Astrocyte of the spinal cord (primary cell): ENCODE data around the gene PCSK5.

Experiments used
- DNase-seq: peaks from one replicate; pipeline ENCODE4 v3.0.0; 2011; ENCODE audit warnings: low read depth, low spot score
- H3K4me3 ChIP-seq: 2 replicates; pipeline ENCODE4 v1.5.1; 2011; ENCODE audit warnings: low read depth, mild to moderate bottlenecking, low read length, moderate library complexity
- in situ Hi-C: cut with HindIII; loops from 2 replicates; pipeline ENCODE4 v1.10.0; 2017; ENCODE audit warnings: low sequenced_read_pairs
- TF ChIP-seq, protein P1 (sequence below): IDR thresholded peaks from 2 replicates; pipeline ENCODE4 v1.5.1; 2012; ENCODE audit warnings: low read depth, mild to moderate bottlenecking, low read length, inconsistent platforms

Gene PCSK5

DNA sequence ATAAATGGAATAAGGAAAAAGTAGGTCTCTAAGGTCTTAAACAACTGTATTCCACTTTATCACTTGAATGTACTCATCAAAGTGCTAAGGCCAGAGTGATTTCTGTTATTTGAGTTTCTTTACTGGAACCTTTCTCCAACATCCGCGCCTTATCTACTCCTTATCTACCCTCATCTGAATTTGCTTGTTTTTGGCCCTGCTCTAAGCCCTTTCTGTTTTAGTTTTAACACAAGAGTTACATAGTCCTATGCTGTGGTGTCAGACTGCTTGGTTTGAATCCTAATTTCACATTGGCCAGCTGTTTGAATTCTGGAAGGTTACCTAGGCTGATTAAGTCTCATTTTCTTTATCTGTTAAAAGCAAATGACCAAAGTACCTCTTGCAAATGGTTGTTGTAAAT lies 128.3 kb downstream of the PCSK5 start:
- no peak for DNase-seq
- TF ChIP-seq, protein P1, sequence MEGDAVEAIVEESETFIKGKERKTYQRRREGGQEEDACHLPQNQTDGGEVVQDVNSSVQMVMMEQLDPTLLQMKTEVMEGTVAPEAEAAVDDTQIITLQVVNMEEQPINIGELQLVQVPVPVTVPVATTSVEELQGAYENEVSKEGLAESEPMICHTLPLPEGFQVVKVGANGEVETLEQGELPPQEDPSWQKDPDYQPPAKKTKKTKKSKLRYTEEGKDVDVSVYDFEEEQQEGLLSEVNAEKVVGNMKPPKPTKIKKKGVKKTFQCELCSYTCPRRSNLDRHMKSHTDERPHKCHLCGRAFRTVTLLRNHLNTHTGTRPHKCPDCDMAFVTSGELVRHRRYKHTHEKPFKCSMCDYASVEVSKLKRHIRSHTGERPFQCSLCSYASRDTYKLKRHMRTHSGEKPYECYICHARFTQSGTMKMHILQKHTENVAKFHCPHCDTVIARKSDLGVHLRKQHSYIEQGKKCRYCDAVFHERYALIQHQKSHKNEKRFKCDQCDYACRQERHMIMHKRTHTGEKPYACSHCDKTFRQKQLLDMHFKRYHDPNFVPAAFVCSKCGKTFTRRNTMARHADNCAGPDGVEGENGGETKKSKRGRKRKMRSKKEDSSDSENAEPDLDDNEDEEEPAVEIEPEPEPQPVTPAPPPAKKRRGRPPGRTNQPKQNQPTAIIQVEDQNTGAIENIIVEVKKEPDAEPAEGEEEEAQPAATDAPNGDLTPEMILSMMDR = no peak
- H3K4me3 ChIP-seq = no peak overlapping the region
- in situ Hi-C loops = no loop called here

DNA sequence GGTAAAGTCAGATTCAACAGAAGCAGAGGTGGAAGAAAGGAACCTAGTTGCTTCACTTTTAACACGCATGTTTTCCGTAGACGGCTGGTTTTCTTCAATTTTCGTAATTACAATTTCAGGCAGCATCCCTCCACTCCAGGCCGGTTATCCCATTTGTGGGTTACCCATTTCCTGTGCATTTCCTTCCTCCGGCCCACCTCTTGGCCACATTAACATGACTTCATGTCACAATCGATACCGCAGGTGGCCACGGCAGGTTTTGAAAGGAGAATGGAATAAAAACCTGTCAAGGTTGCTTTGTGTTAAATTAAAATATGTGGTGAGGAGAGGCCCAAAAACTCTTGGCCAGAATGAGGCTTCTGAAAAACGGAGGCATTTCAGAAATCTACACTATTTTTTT lies 130.2 kb downstream of the PCSK5 start:
- TF ChIP-seq, protein P1 = no peak
- DNase-seq = no peak
- in situ Hi-C loops = no loop called here
- no peak overlapping the region for H3K4me3 ChIP-seq

DNA sequence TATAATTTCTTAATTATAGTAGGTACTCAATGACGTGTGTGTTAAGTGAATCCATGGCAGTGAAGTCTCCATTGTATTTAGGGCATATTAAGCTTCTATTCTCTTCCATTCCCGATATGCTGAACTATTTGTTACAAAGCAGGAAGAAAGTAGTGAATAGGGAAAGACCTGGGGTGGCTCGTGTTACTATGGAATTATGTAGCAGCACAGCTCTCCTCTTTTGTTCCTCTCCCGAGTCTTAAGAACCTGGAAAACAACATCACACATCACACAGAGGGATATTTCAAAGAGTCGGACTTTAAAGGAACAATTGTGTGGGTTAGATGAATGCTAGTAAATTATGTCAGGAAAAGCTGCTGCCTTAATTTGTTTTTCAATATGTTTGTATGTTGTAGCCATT lies 131.8 kb downstream of the PCSK5 start:
- DNase-seq = no peak
- TF ChIP-seq, protein P1 = no peak
- in situ Hi-C loops = no loop called here
- no peak overlapping the region for H3K4me3 ChIP-seq

DNA sequence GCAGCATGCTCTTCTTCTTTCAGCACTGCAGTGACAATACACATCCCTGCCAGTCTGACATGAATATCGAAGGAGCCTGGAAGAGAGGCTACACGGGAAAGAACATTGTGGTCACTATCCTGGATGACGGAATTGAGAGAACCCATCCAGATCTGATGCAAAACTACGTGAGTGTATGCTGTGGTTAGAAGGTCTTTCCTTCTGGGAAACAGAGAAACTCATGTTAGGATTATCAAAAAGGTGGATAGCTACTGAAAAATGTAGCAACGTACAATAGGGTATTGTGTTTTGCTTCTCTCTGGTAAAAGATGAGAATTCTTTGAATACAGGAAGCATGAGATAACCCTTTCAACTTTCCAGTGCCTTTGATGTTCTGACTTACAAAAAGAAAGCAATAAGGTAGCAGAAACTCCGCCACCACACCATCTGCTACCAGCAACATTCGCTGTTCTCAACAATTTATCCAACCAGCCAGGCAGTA lies 133.3 kb downstream of the PCSK5 start:
- H3K4me3 ChIP-seq = no peak overlapping the region
- DNase-seq = peak; percentile 63
- in situ Hi-C loops = no loop called here
- TF ChIP-seq, protein P1 = no peak

DNA sequence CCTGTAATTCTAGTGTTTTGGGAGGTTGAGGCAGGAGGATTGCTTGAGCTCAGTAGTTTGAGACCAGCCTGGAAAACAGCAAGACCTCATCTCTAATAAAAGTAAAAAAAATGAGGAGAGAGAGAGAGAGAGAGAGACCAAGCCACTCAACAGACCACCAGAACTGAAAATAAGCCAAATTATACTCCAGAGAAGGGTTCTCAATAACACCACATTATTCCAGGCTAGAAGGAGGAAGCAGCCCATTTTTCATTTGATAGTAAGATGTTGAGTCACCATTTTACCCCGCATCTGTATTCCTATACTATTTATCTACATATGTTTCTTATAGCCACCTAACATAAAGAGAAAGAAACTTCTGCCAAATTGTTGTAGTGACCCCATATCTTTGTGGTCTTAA lies 134.8 kb downstream of the PCSK5 start:
- no peak overlapping the region for H3K4me3 ChIP-seq
- DNase-seq = no peak
- in situ Hi-C loops = no loop called here
- TF ChIP-seq, protein P1 = no peak

DNA sequence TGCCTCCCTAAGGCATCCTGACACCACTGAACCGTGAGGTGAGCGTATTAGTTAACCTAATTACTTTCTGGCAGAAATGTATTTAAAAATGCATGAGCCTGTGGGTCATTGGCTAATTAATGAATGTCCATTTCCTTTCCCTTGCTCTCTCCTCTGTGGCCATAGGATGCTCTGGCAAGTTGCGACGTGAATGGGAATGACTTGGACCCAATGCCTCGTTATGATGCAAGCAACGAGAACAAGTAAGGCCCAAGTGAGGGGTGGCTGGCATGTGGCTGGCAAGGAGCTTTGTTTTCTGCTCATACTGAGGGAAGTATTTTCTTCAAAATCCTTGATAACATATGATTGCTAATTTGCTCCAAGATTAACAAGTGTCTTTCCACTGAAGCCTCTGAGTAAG lies 136.3 kb downstream of the PCSK5 start:
- in situ Hi-C loops = no loop called here
- TF ChIP-seq, protein P1 = no peak
- no peak overlapping the region for H3K4me3 ChIP-seq
- DNase-seq = no peak

DNA sequence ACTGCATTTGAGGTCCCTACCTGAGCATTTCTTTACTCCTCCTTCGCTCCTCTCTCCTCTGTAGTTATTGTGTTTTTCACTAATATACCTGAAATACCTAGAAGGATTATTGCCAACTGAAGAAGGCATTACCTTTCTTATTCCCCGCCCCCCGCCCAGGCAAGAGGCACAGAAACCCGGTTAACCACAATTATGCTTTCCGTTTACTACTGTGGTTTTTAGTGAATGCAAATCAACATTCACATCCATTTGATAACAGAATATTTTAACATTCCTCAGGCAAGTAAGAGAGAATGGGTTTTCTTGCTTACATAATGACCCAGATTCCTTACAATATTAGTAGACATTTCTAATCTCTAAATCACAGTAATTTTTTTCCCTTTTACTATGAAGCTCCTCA lies 136.9 kb downstream of the PCSK5 start:
- H3K4me3 ChIP-seq = no peak overlapping the region
- in situ Hi-C loops = no loop called here
- peak; percentile 36 for DNase-seq
- TF ChIP-seq, protein P1 = no peak
